Osteocyte (in vitro differentiated cells): ENCODE measurements around the gene SPTBN1. TPM values are rescaled to one million over a fixed set of nuclear protein-coding genes. Genes with fewer than 3 reads are reported as not detected.

Source experiments
- DNase-seq: peaks from one replicate; pipeline ENCODE4 v3.0.0; 2021; ENCODE audit warnings: mixed read lengths; ENCODE audit not compliant: unreplicated experiment; ENCODE audit errors: extremely low spot score
- H3K27ac Mint-ChIP-seq: one replicate; pipeline ENCODE4 v1.8.0; 2021; ENCODE audit warnings: mild to moderate bottlenecking, mixed read lengths; ENCODE audit not compliant: unreplicated experiment
- H3K27me3 Mint-ChIP-seq: one replicate; pipeline ENCODE4 v1.8.0; 2021; ENCODE audit warnings: mixed read lengths; ENCODE audit not compliant: unreplicated experiment
- H3K36me3 Mint-ChIP-seq: one replicate; pipeline ENCODE4 v1.8.0; 2021; ENCODE audit warnings: mixed read lengths; ENCODE audit not compliant: unreplicated experiment
- H3K4me1 Mint-ChIP-seq: one replicate; pipeline ENCODE4 v1.8.0; 2021; ENCODE audit warnings: mixed read lengths; ENCODE audit not compliant: unreplicated experiment
- H3K4me3 Mint-ChIP-seq: one replicate; pipeline ENCODE4 v1.8.0; 2021; ENCODE audit warnings: mild to moderate bottlenecking, moderate library complexity, mixed read lengths; ENCODE audit not compliant: unreplicated experiment
- H3K9me3 Mint-ChIP-seq: one replicate; pipeline ENCODE4 v1.8.0; 2021; ENCODE audit warnings: mixed read lengths; ENCODE audit not compliant: unreplicated experiment
- CTCF ChIP-seq: fragments of 200-600 bp; sonication (generic); IDR thresholded peaks from 2 replicates; pipeline ENCODE4 v1.5.0; 2021; ENCODE audit warnings: antibody characterized with exemption, mild to moderate bottlenecking, moderate library complexity
- total RNA-seq: library from RNA; stranded (reverse); gene quantifications from 2 replicates; pipeline ENCODE4 v1.2.1, GENCODE V29; 2021

The SPTBN1 gene
- total RNA-seq, 1 donor from 2014 or later, result 248 TPM

GRCh38 chr2:54582987-54583386, 126.9 kb downstream of the SPTBN1 start:
- H3K4me1 Mint-ChIP-seq, result peaks cover 51% of the 10 kb centered on the region
- no peaks in the 10 kb centered on the region for H3K27me3 Mint-ChIP-seq
- peaks cover 7% of the 10 kb centered on the region for H3K36me3 Mint-ChIP-seq
- H3K27ac Mint-ChIP-seq, result no peak overlapping the region
- DNase-seq, result no peak
- H3K4me3 Mint-ChIP-seq, result no peak overlapping the region
- no peaks in the 10 kb centered on the region for H3K9me3 Mint-ChIP-seq
- TF ChIP-seq CTCF, result no peak

GRCh38 chr2:54584598-54584997, 128.5 kb downstream of the SPTBN1 start:
- Mint-ChIP-seq H3K4me1 (peaks cover 47% of the 10 kb centered on the region), H3K9me3 (no peaks in the 10 kb centered on the region), H3K36me3 (peaks cover 7% of the 10 kb centered on the region), H3K27ac (no peak overlapping the region), H3K4me3 (no peak overlapping the region), H3K27me3 (no peaks in the 10 kb centered on the region)
- TF ChIP-seq CTCF, result no peak
- DNase-seq, result no peak

GRCh38 chr2:54585136-54585733, 129.1 kb downstream of the SPTBN1 start:
- Mint-ChIP-seq H3K4me1 (peaks cover 47% of the 10 kb centered on the region), H3K27ac (no peak overlapping the region), H3K27me3 (no peaks in the 10 kb centered on the region), H3K36me3 (peaks cover 7% of the 10 kb centered on the region), H3K4me3 (no peak overlapping the region), H3K9me3 (no peaks in the 10 kb centered on the region)
- DNase-seq, result no peak
- TF ChIP-seq CTCF, result no peak

- Mint-ChIP-seq H3K36me3 (peaks cover 7% of the 10 kb centered on the region), H3K9me3 (no peaks in the 10 kb centered on the region), H3K4me1 (peaks cover 52% of the 10 kb centered on the region), H3K4me3 (no peak overlapping the region), H3K27me3 (no peaks in the 10 kb centered on the region), H3K27ac (no peak overlapping the region)
- DNase-seq, result no peak
- TF ChIP-seq CTCF, result no peak
Observed at GRCh38 chr2:54586062-54586461, 129.9 kb downstream of the SPTBN1 start.

- TF ChIP-seq CTCF, result no peak
- H3K4me1 Mint-ChIP-seq, result peaks cover 56% of the 10 kb centered on the region
- H3K36me3 Mint-ChIP-seq, result peaks cover 7% of the 10 kb centered on the region
- no peak overlapping the region for H3K4me3 Mint-ChIP-seq
- H3K9me3 Mint-ChIP-seq, result no peaks in the 10 kb centered on the region
- H3K27me3 Mint-ChIP-seq, result no peaks in the 10 kb centered on the region
- H3K27ac Mint-ChIP-seq, result no peak overlapping the region
- DNase-seq, result no peak
Observed at GRCh38 chr2:54586494-54586893, 130.4 kb downstream of the SPTBN1 start.
